ENCODE data around the gene PDLIM1. TPM values are rescaled to one million over a fixed set of nuclear protein-coding genes. Genes with fewer than 3 reads are reported as not detected.

The PDLIM1 gene
- total and polyA plus RNA-seq, 2 experiments from 2014 or later = 111 to 233 TPM

GRCh38 chr10:95247881-95248583, 42.8 kb downstream of the PDLIM1 start:
- Histone ChIP-seq H3K4me1 (ENCODE audit: insufficient read depth) (peaks cover 27% of the 10 kb centered on the region), H3K79me2 (replicated peaks; ENCODE audit: insufficient read depth) (peaks cover 16% of the 10 kb centered on the region), H3K27ac (ENCODE audit: low read depth) (peak overlapping the region; percentile 67; the same call in 1 of the 2 replicates), H3K4me3 (no peak overlapping the region), H3K36me3 (ENCODE audit: insufficient read depth) (peaks cover 21% of the 10 kb centered on the region), H3K9me2 (ENCODE audit: insufficient read depth) (no peaks in the 10 kb centered on the region), H3K27me3 (ENCODE audit: insufficient read depth) (no peaks in the 10 kb centered on the region), H4K20me1 (replicated peaks; ENCODE audit: insufficient read depth) (no peaks in the 10 kb centered on the region; the same call in 1 of the 2 replicates), H2AFZ (no peak overlapping the region), H3F3A (replicated peaks; ENCODE audit: low read depth) (0 out of 2 replicates have a peak, but pooled peaks cover 22% of the 10 kb centered on the region), H3K4me2 (no peak overlapping the region)
- H3K27ac Mint-ChIP-seq = no peak overlapping the region
- TF ChIP-seq NANOG (IDR thresholded peaks at IDR 0.05; ENCODE audit: borderline replicate concordance) (no peak), ZNF462 (CRISPR knock-in tag; IDR thresholded peaks at IDR 0.05) (no peak), ETS1 (IDR thresholded peaks at IDR 0.05) (no peak), ZNF114 (CRISPR knock-in tag; IDR thresholded peaks at IDR 0.05) (no peak), ZNF331 (CRISPR knock-in tag; IDR thresholded peaks at IDR 0.05; ENCODE audit: low read depth) (no peak), EZH2 (IDR thresholded peaks at IDR 0.05; ENCODE audit: low read depth, unreplicated experiment) (no peak), CREB1 (CRISPR knock-in tag; IDR thresholded peaks at IDR 0.05; ENCODE audit: low read depth) (no peak), EZH2phosphoT487 (IDR thresholded peaks at IDR 0.05; ENCODE audit: unreplicated experiment) (no peak)
- peaks cover 25% of the 10 kb centered on the region for H3K36me3 Mint-ChIP-seq (ENCODE audit: low read depth)
- peaks cover 6% of the 10 kb centered on the region for H3K27me3 Mint-ChIP-seq (ENCODE audit: insufficient read depth, low read depth, poor library complexity)
- peaks cover 34% of the 10 kb centered on the region for H3K4me1 Mint-ChIP-seq
- ATAC-seq = no peak
- H3K9me3 Mint-ChIP-seq = no peaks in the 10 kb centered on the region
- DNase-seq (ENCODE audit: low spot score) = no peak
- H3K4me3 Mint-ChIP-seq = no peak overlapping the region
